Stimulated activated CD4-positive, alpha-beta T cell treated with anti-CD3 and anti-CD28 coated beads, TNF-alpha, amount 100 ng/mL, for 48 hours (primary cell): ENCODE data around the gene LRRTM3.

Experiments
- DNase-seq, 3 donors: peaks; one replicate each; pipeline ENCODE4 v3.0.0-alpha.2; 2020; ENCODE audit warnings: low read depth in 3 of 3

LRRTM3 gene

GRCh38 chr10:66925896-66926715 lies at the start of gene LRRTM3:
TSS of gene LRRTM3 (plus strand) at chr10:66926036.
- DNase-seq: peak in 1 of 3 donors; percentile 2

GRCh38 chr10:66877361-66877760 lies 48.5 kb upstream of the LRRTM3 start:
- no peak for DNase-seq

- DNase-seq: no peak
These were observed 45.5 kb upstream of the LRRTM3 start for GRCh38 chr10:66880292-66880691.

GRCh38 chr10:66880826-66881225 lies 45.0 kb upstream of the LRRTM3 start:
- no peak for DNase-seq

GRCh38 chr10:66881814-66882213 lies 44.0 kb upstream of the LRRTM3 start:
- DNase-seq: no peak

- DNase-seq: no peak
These were observed 43.6 kb upstream of the LRRTM3 start for GRCh38 chr10:66882271-66882670.

GRCh38 chr10:66886848-66887247 lies 39.0 kb upstream of the LRRTM3 start:
- no peak for DNase-seq

GRCh38 chr10:66888237-66888636 lies 37.6 kb upstream of the LRRTM3 start:
- no peak for DNase-seq

GRCh38 chr10:66892871-66893270 lies 33.0 kb upstream of the LRRTM3 start:
- no peak for DNase-seq

GRCh38 chr10:66910671-66911070 lies 15.2 kb upstream of the LRRTM3 start:
- no peak for DNase-seq

- no peak for DNase-seq
These were observed 9.8 kb upstream of the LRRTM3 start for GRCh38 chr10:66916030-66916429.

GRCh38 chr10:66917104-66917503 lies 8.7 kb upstream of the LRRTM3 start:
- no peak for DNase-seq

GRCh38 chr10:66919248-66919647 lies 6.6 kb upstream of the LRRTM3 start:
- no peak for DNase-seq

- no peak for DNase-seq
These were observed 1.0 kb upstream of the LRRTM3 start for GRCh38 chr10:66924674-66925345.

GRCh38 chr10:66925373-66925772 lies 463 bp upstream of the LRRTM3 start:
- no peak for DNase-seq

GRCh38 chr10:66926841-66927240 lies 1.0 kb downstream of the LRRTM3 start:
- DNase-seq: no peak

- no peak for DNase-seq
These were observed 1.6 kb downstream of the LRRTM3 start for GRCh38 chr10:66927251-66927935.

GRCh38 chr10:66927971-66928770 lies 2.3 kb downstream of the LRRTM3 start:
- DNase-seq: no peak

- no peak for DNase-seq
These were observed 2.9 kb downstream of the LRRTM3 start for GRCh38 chr10:66928776-66929175.

- no peak for DNase-seq
These were observed 3.5 kb downstream of the LRRTM3 start for GRCh38 chr10:66929375-66929774.

- DNase-seq: peak in 1 of 3 donors; percentile 3
These were observed 5.6 kb downstream of the LRRTM3 start for GRCh38 chr10:66931340-66931948.
